CD4-positive, alpha-beta T cell treated with Interleukin-6 at 100 ng/mL for 8 hours (primary cell): Measurements from ENCODE around the gene SERGEF.
"Not testable (repeated sequence)": the region's sequence is repeated elsewhere in the genome, so short reads cannot be mapped to it uniquely, and the experiment has no call there.

Experiments
- DNase-seq: peaks from one replicate; pipeline ENCODE4 v3.0.0-alpha.2; 2020; ENCODE audit warnings: mixed read lengths, low spot score

SERGEF gene

GRCh38 chr11:17906436-17906835 is 106.4 kb downstream of the SERGEF start:
- no peak for DNase-seq

GRCh38 chr11:17905477-17905876 is 107.4 kb downstream of the SERGEF start:
- DNase-seq: no peak

GRCh38 chr11:17901481-17901880 is 111.4 kb downstream of the SERGEF start:
- no peak for DNase-seq

- DNase-seq: no peak
These were observed 114.1 kb downstream of the SERGEF start for GRCh38 chr11:17898782-17899181.

- DNase-seq: no peak
These were observed 114.8 kb downstream of the SERGEF start for GRCh38 chr11:17898071-17898470.

- no peak for DNase-seq
These were observed 115.4 kb downstream of the SERGEF start for GRCh38 chr11:17897495-17897894.

- DNase-seq: not testable (repeated sequence)
These were observed 116.2 kb downstream of the SERGEF start for GRCh38 chr11:17896496-17897151.

GRCh38 chr11:17894929-17895658 is 117.8 kb downstream of the SERGEF start:
- no peak for DNase-seq

- no peak for DNase-seq
These were observed 120.4 kb downstream of the SERGEF start for GRCh38 chr11:17892409-17892808.

GRCh38 chr11:17890325-17890724 is 122.5 kb downstream of the SERGEF start:
- no peak for DNase-seq

GRCh38 chr11:17887779-17888178 is 125.1 kb downstream of the SERGEF start:
- no peak for DNase-seq

- no peak for DNase-seq
These were observed 128.9 kb downstream of the SERGEF start for GRCh38 chr11:17883946-17884345.

- no peak for DNase-seq
These were observed 129.8 kb downstream of the SERGEF start for GRCh38 chr11:17883057-17883456.

- DNase-seq: no peak
These were observed 134.1 kb downstream of the SERGEF start for GRCh38 chr11:17878743-17879142.

GRCh38 chr11:17877886-17878285 is 135.0 kb downstream of the SERGEF start:
- DNase-seq: no peak

- no peak for DNase-seq
These were observed 136.0 kb downstream of the SERGEF start for GRCh38 chr11:17876827-17877226.

- no peak for DNase-seq
These were observed 137.0 kb downstream of the SERGEF start for GRCh38 chr11:17875891-17876290.

GRCh38 chr11:17873586-17873985 is 139.3 kb downstream of the SERGEF start:
- DNase-seq: no peak

- not testable (repeated sequence) for DNase-seq
These were observed 144.4 kb downstream of the SERGEF start for GRCh38 chr11:17868398-17868797.

GRCh38 chr11:17867341-17867740 is 145.5 kb downstream of the SERGEF start:
- DNase-seq: no peak

- no peak for DNase-seq
These were observed 146.9 kb downstream of the SERGEF start for GRCh38 chr11:17865765-17866428.

GRCh38 chr11:17864478-17864941 is 148.3 kb downstream of the SERGEF start:
- DNase-seq: no peak
